GM21423 (cell line): Measurements from ENCODE around the gene CTSH.
"Not testable (repeated sequence)": the region's sequence is repeated elsewhere in the genome, so short reads cannot be mapped to it uniquely, and the experiment has no call there.

ENCODE experiments used
- ATAC-seq: cut with Tn5 transposase; IDR thresholded peaks from one replicate; pipeline ENCODE4 v1.9.1; 2021; ENCODE audit warnings: mild to moderate bottlenecking, moderate library complexity; ENCODE audit not compliant: unreplicated experiment

CTSH gene

DNA sequence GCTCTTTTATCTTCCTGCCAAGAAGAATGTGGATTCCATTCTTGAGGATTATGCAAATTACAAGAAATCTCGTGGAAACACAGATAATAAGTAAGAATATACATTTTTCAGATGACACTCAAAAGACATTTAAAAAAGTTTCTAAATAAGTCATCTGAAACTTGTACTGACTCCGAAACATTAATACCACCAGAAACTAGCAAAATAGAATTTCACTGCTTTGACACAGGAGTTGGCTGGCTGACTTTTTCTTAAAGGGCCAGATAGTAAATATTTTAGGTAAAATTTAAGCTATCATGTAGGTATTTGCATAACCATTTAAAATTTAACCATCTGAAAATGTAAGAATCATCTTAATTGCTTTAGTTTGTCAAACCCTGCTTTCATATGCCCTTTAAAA is 51.3 kb downstream of the CTSH start:
- ATAC-seq, result no peak

DNA sequence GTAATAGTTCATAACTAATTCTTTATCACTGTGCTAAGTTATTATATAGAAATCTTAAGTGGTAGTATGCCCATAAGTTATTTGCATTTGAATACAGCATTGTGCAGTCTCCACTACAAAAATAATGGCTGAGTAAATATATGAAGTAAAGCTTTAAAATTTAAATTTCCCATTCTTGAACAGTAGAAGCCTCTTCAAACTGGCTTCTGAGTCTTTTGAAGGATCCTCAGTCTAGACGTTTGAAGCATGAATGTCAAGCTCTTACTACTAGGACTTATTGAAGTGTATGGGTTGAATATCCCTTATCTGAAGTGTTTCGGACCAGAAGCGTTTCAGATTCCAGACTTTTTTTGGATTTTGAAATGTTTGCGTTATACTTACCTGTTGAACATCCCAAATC is 55.8 kb downstream of the CTSH start:
- no peak for ATAC-seq

DNA sequence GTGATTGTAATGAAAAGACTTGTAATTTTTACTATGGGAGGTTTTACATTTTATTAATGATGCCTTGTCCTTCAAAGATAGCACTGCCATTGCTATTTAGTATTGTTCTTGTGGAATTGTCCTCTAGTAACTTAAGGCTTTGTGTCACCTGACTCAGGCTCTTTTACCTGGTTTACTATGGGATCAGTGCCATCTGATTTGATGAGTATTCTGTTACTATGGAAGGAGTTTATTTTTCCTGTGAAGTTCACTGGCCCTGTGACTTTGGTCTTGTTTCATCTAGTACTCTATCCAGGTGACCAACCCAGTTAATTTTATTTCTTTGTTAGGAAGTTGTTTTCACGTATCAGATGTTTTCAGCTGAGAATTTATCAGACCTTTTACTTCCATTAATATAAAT is 63.2 kb downstream of the CTSH start:
- ATAC-seq, result no peak

DNA sequence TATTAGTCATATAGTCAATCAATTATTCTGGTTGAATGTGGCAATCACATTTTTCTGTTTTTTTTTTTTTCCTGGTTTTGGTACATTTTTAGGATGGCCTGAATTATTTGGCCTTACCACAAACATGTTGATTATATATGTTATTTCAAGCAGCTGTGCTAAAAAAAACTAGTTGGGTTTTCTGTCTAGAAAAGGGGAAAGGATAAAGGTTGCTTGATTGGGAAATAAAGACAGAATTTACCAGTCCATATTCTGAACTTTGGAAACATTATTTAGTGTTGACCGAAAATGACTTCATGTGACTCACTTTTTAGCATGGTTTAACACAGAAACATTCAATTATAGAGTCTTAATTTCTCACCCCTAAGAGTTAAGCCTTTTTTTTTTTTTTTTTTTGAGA is 64.0 kb downstream of the CTSH start:
- no peak for ATAC-seq

DNA sequence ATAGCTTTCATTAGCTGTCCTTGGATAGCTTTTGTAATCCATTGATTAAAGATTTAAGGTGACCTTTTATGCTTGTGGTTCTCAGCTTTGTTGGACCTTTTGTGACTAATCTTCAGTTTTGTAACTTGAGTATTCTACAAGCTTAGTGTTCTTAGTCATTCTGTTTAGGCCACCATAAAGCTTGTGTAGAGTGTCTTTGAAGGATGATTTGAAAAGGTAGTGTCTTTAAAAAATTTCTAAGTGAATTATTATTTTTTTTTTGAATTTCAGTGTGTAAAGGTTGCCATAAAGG is 64.7 kb downstream of the CTSH start:
- no peak for ATAC-seq

DNA sequence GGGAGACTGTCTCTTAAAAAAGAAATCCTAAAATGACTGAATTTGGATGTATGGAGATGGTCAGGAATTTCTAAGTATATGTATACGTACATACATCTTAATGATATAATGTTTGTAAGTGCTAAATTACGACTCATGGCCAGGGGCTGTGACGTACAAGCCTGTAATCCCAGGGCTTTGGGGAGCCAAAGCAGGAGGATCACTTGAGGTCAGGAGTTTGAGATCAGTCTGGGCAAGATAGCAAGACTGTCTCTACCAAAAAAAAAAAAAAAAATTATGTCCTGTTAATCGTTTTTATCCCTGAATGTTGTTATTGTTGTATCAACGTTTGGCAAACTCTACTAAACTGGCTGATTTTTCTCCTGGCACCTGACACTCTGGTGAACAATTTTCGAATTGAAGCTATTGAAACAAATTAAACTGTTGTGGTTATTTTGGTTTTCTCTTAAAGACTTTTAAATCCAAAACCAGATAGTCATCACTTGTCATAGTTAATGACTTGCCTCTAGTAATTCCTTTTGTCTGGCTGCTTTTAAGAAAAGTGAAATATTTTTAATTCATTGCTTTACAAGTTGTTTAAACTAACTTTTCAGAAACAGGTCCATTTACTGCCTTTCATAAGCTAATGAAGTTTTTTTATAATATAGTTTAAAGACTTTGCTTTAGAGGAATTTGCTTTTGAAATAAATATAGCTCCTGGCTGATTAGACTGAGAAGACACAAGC is 65.2 kb downstream of the CTSH start:
- no peak for ATAC-seq

DNA sequence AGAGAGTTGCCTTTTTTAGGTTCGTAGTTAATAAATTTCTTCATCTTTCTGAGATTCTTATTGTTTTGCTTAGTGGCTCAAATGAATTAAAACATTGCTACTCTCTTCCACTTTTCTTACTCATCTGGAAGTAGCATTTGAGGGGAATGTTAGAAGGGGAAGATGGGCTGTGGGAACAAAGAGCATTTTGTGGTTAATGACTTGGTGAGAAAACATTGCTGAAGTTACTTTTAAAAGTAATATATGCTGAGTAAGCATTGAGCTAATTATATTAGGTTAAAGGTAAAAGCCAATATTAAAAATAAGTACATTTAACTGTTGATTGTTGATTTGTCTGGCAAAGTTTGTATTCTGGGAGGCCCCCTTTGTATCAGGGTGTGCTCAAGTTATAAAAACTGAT is 66.5 kb downstream of the CTSH start:
- ATAC-seq, result no peak

DNA sequence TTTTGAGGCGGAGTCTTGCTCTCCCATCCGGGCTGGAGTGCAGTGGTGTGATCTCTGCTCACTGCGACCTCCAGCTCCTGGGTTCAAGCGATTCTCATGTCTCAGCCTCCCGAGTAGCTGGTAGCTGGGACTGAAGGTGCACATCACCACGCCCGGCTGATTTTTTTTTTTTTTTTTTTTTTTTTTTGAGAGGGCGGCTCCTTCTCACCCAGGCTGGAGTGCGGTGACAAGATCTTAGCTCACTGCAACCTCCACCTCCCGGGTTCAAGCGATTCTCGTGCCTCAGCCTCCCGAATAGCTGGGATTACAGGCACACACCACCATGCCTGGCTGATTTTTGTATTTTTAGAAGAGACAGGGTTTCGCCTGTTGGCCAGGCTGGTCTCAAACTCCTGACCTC is 67.9 kb downstream of the CTSH start:
- not testable (repeated sequence) for ATAC-seq

DNA sequence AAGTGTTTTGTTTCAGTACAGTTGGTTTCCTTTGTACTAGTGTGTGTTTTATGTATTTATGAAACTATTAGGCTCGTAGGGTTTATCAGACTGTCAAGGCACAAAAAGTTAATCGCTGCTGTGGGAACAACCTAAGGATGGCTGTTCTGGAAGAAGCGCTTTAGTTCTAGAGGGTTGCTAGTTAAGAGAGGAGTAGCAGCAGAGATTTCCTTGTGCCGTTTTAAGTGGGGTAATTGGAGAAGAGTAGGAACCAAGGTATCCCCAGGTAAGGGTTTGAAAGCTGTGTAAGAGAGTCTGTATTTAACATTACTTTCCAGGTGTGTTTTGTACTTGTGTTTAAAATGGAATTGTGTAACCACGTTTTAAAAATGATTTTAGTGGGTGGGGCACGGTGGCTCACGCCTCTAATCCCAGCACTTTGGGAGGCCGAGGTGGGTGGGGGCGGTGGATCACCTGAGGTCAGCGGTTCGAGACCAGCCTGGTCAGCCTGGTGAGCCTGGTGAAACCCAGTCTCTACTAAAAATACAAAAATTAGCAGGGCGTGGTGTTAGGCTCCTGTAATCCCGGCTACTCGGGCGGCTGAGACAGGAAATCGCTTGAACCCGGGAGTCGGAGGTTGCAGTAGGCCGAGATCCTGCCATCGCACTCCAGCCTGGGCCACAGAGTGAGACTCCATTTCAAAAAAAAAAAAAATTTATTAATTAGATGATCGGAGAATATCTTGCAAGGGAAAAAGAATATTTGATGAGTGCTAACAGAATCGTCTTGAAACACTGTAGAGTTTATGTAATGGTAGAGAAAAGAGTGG is 69.5 kb downstream of the CTSH start:
- ATAC-seq, result no peak

DNA sequence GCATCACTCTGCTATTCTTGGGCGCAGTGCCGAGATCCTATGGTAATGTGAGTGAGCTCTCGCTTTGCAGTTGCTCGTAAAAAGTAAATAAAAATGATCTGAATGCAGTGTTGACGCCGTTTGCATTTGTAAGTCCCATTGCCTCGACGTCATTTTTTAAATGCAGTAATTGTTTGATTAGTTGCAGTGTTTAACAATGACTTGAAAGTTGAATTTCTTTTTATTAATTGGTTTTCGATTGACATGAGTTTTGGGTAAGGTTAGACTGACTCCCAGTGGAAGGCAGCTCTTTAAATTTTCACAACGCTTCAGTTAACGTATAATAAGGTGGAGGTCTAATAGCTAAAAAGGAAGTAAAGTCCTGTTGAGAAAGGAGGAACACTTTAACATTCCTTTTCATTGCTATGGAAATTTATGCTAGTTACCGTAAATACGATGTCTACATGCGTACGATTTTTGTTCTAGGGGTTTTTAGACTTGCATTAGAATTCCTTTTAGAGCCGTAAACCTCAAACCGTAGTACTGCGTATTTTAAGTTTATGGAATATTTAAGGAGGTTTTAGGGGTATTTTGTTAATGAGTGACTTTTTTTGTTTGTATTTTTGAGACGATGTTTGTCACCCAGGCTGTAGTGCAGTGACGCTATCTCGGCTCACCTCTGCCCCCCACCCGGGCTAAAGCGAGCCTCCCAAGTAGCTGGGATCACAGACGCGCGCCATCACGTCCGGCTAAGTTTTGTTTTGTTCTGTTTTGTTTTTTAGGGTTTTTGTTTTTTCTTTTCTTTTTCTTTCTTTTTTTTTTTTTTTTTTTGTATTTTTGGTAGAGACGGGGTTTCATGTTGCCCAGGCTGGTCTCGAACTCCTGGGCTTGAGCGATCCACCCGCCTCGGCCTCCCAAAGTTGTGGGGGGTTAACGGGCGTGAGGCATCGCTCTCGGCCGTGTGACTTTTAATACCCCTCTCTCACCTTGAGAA is 70.8 kb downstream of the CTSH start:
- no peak for ATAC-seq

DNA sequence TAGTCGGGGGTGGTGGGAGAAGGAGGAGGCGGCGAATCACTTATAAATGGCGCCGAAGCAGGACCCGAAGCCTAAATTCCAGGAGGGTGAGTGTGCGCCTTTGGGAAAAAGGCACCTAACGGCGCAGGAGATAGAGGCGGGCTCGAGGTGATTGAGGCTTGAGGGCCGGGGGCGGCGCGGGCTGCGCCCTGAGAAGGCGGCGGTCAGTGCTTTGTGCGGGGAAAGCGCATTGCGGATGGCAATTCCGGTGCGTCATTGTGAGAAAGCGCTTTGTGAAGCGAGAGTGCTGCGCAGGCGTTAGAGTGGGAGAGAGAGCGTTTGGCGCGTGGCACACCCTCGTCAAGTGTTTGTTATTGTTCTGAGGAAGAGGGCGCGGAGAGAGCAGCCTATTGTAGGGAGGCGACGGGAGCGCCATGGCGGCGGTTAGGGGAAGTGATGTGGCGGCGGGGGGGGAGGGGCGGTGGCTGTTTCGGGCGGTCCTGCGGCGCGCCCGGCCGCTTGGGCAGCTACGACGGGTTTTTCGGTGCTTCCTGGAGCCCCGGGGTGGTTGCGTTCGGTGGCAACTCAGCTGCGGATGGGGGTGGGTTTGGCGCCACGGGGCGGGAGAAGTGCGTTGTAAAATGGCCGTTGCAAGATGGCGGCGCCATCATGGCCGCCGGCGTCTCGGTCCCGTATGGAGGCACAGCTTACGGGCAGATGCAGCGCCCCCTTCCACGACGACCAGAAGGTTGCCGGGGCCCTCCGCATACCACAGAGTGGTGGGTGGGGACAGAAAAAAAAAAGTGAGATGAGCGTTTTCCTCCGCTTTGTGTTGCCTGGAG is 71.7 kb downstream of the CTSH start:
- ATAC-seq, result peak; percentile 58

DNA sequence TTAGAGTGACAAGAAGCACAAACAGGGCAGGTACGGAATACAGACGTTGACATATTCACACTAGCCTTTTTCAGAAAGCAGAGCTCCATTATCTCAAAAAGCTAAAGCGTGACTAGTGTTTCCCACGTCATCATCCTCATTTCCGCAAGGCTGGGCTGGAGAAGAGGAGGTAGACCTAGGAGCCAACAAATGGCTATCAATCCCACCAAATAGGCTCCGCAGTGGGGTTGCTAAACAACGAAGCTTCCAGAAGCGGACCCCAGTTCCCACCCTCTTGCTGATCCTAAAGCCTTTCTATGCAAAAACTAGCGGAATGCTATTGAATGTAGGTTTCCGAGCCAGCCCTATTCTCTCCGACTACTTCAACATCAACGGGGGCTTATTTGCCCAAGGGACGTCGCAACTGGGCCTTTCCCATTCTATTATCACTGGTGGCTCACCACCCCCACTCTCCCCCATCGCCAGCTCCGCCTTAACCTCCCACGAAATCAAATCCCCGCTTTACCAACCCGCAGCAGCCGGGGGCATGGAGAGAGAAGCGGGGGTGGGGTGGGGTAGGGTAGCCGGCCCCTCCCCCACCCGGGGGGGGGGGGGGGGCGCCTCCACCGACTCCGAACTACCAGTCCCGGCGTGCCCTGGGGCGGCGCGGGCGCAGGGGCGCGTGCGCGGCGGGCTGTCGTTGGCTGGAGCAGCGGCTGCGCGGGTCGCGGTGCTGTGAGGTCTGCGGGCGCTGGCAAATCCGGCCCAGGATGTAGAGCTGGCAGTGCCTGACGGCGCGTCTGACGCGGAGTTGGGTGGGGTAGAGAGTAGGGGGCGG is 72.5 kb downstream of the CTSH start, which contains the start of gene MORF4L1:
MORF4L1 (plus strand) TSS at position 736 of the 817 bp plus-strand sequence. CDS start 128 bp downstream, outside the sequence.
- peak; percentile 85 for ATAC-seq

DNA sequence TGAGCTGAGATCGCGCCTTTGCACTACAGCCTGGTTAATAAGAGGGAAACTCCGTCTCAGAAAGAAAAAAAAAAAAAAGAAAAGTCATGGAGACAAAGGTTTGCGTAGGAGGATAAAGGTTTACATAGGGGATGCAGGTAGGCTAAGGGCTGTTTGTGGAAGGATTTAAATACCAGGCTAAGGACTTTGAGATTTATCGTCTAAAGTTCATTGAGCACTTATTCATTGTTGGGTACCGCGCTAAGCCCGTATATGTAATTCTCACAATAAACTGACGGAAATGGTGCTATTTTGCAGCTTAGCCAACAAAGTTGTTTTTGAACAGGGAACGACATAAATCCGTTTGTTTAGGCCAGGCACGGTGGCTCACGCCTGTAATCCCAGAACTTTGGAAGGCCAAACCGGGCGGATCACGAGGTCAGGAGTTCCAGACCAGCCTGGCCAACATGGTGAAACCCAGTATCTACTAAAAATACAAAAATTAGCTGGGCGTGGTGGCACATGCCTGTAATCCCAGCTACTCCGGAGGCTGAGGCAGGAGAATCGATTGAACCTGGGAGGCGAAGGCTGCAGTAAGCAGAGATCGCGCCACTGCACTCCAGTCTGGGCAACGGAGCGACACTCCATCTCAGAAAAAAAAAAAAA is 73.2 kb downstream of the CTSH start:
- not testable (repeated sequence) for ATAC-seq
